ENCODE data around the gene CDH2. TPM values are rescaled to one million over a fixed set of nuclear protein-coding genes. Genes with fewer than 3 reads are reported as not detected.

Gene CDH2
- total RNA-seq, 1 donor from 2014 or later, result 3.7 TPM

- Histone ChIP-seq H3K27ac (no peak overlapping the region), H3K9me3 (no peaks in the 10 kb centered on the region), H3K36me3 (no peaks in the 10 kb centered on the region), H3K4me3 (no peak overlapping the region), H3K4me1 (no peaks in the 10 kb centered on the region), H3K27me3 (no peaks in the 10 kb centered on the region)
- TF ChIP-seq POLR2AphosphoS5 (IDR thresholded peaks at IDR 0.05; ENCODE audit: insufficient read depth in 1 of 2, low read depth in 1 of 2) (no peak), POLR2A (IDR thresholded peaks at IDR 0.05) (no peak), CTCF (IDR thresholded peaks at IDR 0.05) (no peak)
- no peak for DNase-seq (ENCODE audit: extremely low spot score in 2 of 2)
- intact Hi-C loops (cut with DNase I), result no loop called here
Observed at GRCh38 chr18:28109781-28110560, 67.0 kb downstream of the CDH2 start.

DNA sequence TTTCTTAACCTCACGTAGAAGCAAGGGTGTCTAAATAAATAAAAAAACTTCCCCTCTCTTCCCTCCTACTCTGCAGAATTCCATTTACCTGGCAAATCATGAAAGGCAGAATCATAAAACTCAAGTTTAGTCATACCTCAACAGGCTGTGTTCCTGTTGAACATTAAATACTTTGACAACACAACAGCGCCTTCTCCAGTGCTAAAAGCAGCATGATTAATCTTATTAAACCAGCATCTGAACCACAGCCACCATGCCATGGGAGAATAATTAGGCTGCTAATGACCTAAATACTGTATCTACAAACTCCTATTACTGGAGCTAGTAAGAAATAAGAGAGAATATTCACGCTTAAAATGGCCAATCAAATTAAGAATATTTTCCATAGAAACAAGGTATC, 68.1 kb downstream of the CDH2 start:
- TF ChIP-seq POLR2A (IDR thresholded peaks at IDR 0.05) (no peak), CTCF (IDR thresholded peaks at IDR 0.05) (no peak), POLR2AphosphoS5 (IDR thresholded peaks at IDR 0.05; ENCODE audit: insufficient read depth in 1 of 2, low read depth in 1 of 2) (no peak)
- intact Hi-C loops (cut with DNase I), result no loop called here
- H3K4me1 ChIP-seq, result no peaks in the 10 kb centered on the region
- H3K27me3 ChIP-seq, result no peaks in the 10 kb centered on the region
- no peak overlapping the region for H3K27ac ChIP-seq
- no peaks in the 10 kb centered on the region for H3K36me3 ChIP-seq
- H3K4me3 ChIP-seq, result no peak overlapping the region
- no peaks in the 10 kb centered on the region for H3K9me3 ChIP-seq
- no peak for DNase-seq (ENCODE audit: extremely low spot score in 2 of 2)

DNA sequence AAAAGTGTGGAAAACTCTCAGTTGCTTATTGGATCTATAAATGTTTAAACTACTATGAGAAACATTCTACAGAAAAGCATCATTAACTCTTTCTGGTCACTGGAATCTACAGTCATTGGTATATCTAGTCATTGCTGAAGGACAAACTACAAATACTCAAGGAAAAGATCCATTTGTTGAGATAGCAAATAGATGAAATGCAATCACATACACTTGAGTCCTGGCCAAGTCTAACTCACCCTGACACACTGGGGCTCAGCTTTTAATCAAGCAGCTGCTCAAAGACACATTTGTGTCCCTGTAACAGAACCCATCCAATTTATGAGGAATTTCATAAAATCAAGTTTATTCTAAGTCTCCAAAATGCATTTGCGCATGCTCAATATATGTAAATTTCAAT, 68.7 kb downstream of the CDH2 start:
- DNase-seq (ENCODE audit: extremely low spot score in 2 of 2), result no peak
- H3K27ac ChIP-seq, result no peak overlapping the region
- no peaks in the 10 kb centered on the region for H3K4me1 ChIP-seq
- no peaks in the 10 kb centered on the region for H3K27me3 ChIP-seq
- no peaks in the 10 kb centered on the region for H3K9me3 ChIP-seq
- intact Hi-C loops (cut with DNase I), result no loop called here
- no peak overlapping the region for H3K4me3 ChIP-seq
- no peak for TF ChIP-seq CTCF (IDR thresholded peaks at IDR 0.05)
- no peak for TF ChIP-seq POLR2A (IDR thresholded peaks at IDR 0.05)
- no peak for TF ChIP-seq POLR2AphosphoS5 (IDR thresholded peaks at IDR 0.05; ENCODE audit: insufficient read depth in 1 of 2, low read depth in 1 of 2)
- H3K36me3 ChIP-seq, result no peaks in the 10 kb centered on the region

- no peaks in the 10 kb centered on the region for H3K27me3 ChIP-seq
- H3K4me1 ChIP-seq, result no peaks in the 10 kb centered on the region
- intact Hi-C loops (cut with DNase I), result no loop called here
Observed at GRCh38 chr18:28099237-28099636, 77.7 kb downstream of the CDH2 start.

More at GRCh38 chr18:28099237-28099636, 77.7 kb downstream of the CDH2 start:
- TF ChIP-seq CTCF (IDR thresholded peaks at IDR 0.05) (no peak), POLR2A (IDR thresholded peaks at IDR 0.05) (no peak), POLR2AphosphoS5 (IDR thresholded peaks at IDR 0.05; ENCODE audit: insufficient read depth in 1 of 2, low read depth in 1 of 2) (no peak)
- no peaks in the 10 kb centered on the region for H3K9me3 ChIP-seq
- no peak for DNase-seq (ENCODE audit: extremely low spot score in 2 of 2)
- no peak overlapping the region for H3K4me3 ChIP-seq
- H3K36me3 ChIP-seq, result no peaks in the 10 kb centered on the region
- H3K27ac ChIP-seq, result no peak overlapping the region
